SKM-1 (cell line): ENCODE data around the gene DIAPH2.
"Not testable (repeated sequence)": the region's sequence is repeated elsewhere in the genome, so short reads cannot be mapped to it uniquely, and the experiment has no call there.

Experiments used
- DNase-seq: peaks from one replicate; lab custom pipeline; 2025; ENCODE audit not compliant: unreplicated experiment; lab: John Stamatoyannopoulos, UW

DIAPH2 gene

GRCh38 chrX:96820935-96821334 is 136.3 kb downstream of the DIAPH2 start:
- no peak for DNase-seq

- DNase-seq = no peak
These were observed 139.5 kb downstream of the DIAPH2 start for GRCh38 chrX:96824166-96824565.

GRCh38 chrX:96833333-96833732 is 148.7 kb downstream of the DIAPH2 start:
- DNase-seq = no peak

GRCh38 chrX:96834137-96834536 is 149.5 kb downstream of the DIAPH2 start:
- DNase-seq = no peak

- no peak for DNase-seq
These were observed 151.1 kb downstream of the DIAPH2 start for GRCh38 chrX:96835660-96836289.

GRCh38 chrX:96837808-96838207 is 153.2 kb downstream of the DIAPH2 start:
- no peak for DNase-seq

- DNase-seq = no peak
These were observed 153.9 kb downstream of the DIAPH2 start for GRCh38 chrX:96838537-96838936.

GRCh38 chrX:96841325-96841724 is 156.7 kb downstream of the DIAPH2 start:
- DNase-seq = no peak

- not testable (repeated sequence) for DNase-seq
These were observed 157.2 kb downstream of the DIAPH2 start for GRCh38 chrX:96841866-96842265.

GRCh38 chrX:96843566-96843965 is 158.9 kb downstream of the DIAPH2 start:
- no peak for DNase-seq

- no peak for DNase-seq
These were observed 162.2 kb downstream of the DIAPH2 start for GRCh38 chrX:96846841-96847240.

GRCh38 chrX:96859422-96859821 is 174.8 kb downstream of the DIAPH2 start:
- DNase-seq = not testable (repeated sequence)

- DNase-seq = no peak
These were observed 176.6 kb downstream of the DIAPH2 start for GRCh38 chrX:96861218-96861617.

- DNase-seq = no peak
These were observed 177.0 kb downstream of the DIAPH2 start for GRCh38 chrX:96861661-96862060.

- no peak for DNase-seq
These were observed 199.0 kb downstream of the DIAPH2 start, which contains the start of gene RPA4 for GRCh38 chrX:96883608-96884007. Gene RPA4, plus strand, starts transcription at chrX:96883908. Its CDS starts 403 bp downstream, at chrX:96884311.

- no peak for DNase-seq
These were observed 199.4 kb downstream of the DIAPH2 start for GRCh38 chrX:96884027-96884426.

GRCh38 chrX:96889726-96890125 is 205.1 kb downstream of the DIAPH2 start:
- no peak for DNase-seq

- DNase-seq = no peak
These were observed 222.1 kb downstream of the DIAPH2 start for GRCh38 chrX:96906741-96907140.

- no peak for DNase-seq
These were observed 223.1 kb downstream of the DIAPH2 start for GRCh38 chrX:96907516-96908272.

GRCh38 chrX:96909291-96909690 is 224.6 kb downstream of the DIAPH2 start:
- DNase-seq = no peak

GRCh38 chrX:96918864-96919263 is 234.2 kb downstream of the DIAPH2 start:
- no peak for DNase-seq

- DNase-seq = no peak
These were observed 235.0 kb downstream of the DIAPH2 start for GRCh38 chrX:96919672-96920071.

GRCh38 chrX:96924581-96924980 is 239.9 kb downstream of the DIAPH2 start:
- no peak for DNase-seq
